ENCODE data around the gene ATG7. TPM values are rescaled to one million over a fixed set of nuclear protein-coding genes. Genes with fewer than 3 reads are reported as not detected.

The ATG7 gene
- total and polyA plus RNA-seq, 10 of the 15 experiments (the other 5 are each of a cell fraction or from before 2014, with no cell fraction given), result 13.5 to 49.5 (median 26.4) TPM

DNA sequence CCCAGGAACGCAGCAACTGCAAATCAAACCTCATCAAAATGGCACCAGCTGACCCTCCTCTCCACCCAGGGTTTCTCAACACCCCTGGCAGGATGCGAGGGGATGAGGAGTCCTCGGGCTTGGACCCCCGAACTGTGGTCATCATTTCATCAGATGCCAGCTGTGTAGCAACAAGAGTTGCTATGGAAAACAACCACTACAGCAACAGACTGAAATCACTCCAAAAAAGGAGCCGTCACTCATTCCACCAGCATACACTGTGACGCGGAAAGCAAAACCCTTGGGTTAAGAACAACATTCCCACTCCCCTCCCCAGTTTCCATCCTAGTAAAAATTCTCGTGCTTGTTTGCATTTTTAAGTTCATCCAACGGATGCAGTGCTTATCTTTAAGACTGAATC is 331.4 kb downstream of the ATG7 start:
- no peak overlapping the region for H3K9ac ChIP-seq (ENCODE audit: control insufficient read depth, insufficient read depth, low read length)
- H3K4me3 ChIP-seq, result no peak overlapping the region
- BruUV-seq (replicated peaks), result no TSS peak
- POLR2A ChIA-PET, result interaction anchor here (2.5 kb wide), 1 partner anchor 22 kb away, joined by 10 read pairs; no protein-coding TSS in a partner anchor
- WGBS (ENCODE audit: insufficient coverage, insufficient replicate concordance, low lambda C conversion rate, missing lambda C conversion rate), result 87% methylated on average over 9 of the region's 9 CpGs
- no peak overlapping the region for H2AFZ ChIP-seq (ENCODE audit: control insufficient read depth, low read depth, low read length)
- DNase-seq (ENCODE audit: low read depth, low spot score), result no peak
- no peaks in the 10 kb centered on the region for H4K20me1 ChIP-seq (ENCODE audit: control insufficient read depth, insufficient read depth)
- peaks cover 71% of the 10 kb centered on the region for H3K79me2 ChIP-seq (ENCODE audit: control insufficient read depth, insufficient read depth, low read length)
- no peaks in the 10 kb centered on the region for H3K27me3 ChIP-seq (replicated peaks in 1 of 2; ENCODE audit: control insufficient read depth in 2 of 2, insufficient read depth in 2 of 2, low read length in 1 of 2)
- RAD21 ChIA-PET (ENCODE audit: unreplicated experiment), result interaction anchor here (1.2 kb wide), 1 partner anchor 35 kb away, joined by 6 read pairs; no protein-coding TSS in a partner anchor
- in situ Hi-C loops (cut with MboI) (no loop called here), intact Hi-C loops (cut with micrococcal nuclease; ENCODE audit: unreplicated experiment) (loop anchor here (2.0 to 5.0 kb wide), 2 partner anchors 23 to 39 kb away; partner anchors contain the start of gene VGLL4)
- H3K36me3 ChIP-seq (ENCODE audit: control insufficient read depth in 2 of 2, insufficient read depth in 2 of 2, low read length in 1 of 2), result peaks cover 1 to 17% of the 10 kb centered on the region in 2 experiments
- no peaks in the 10 kb centered on the region; the same call in 2 of the 3 replicates for H3K9me3 ChIP-seq (replicated peaks; ENCODE audit: control insufficient read depth, insufficient read depth, low read length)
- H3K27ac ChIP-seq (ENCODE audit: control insufficient read depth, insufficient read depth), result peak overlapping the region; percentile 56; the same call in 1 of the 2 replicates
- 0 out of 2 replicates have a peak overlapping the region, but pooled peaks have one; percentile 51 for H3K4me2 ChIP-seq (ENCODE audit: control insufficient read depth, insufficient read depth)
- CTCF ChIA-PET, result interaction anchor here (1.3 kb wide), 1 partner anchor 14 kb away, joined by 3 read pairs; no protein-coding TSS in a partner anchor
- SMC1A ChIA-PET (ENCODE audit: uncharacterized antibody, unreplicated experiment), result interaction anchor here (0.9 to 5.0 kb wide), 5 partner anchors 11 to 35 kb away, joined by 3 to 35 read pairs (median 7); no protein-coding TSS in a partner anchor
- peaks cover 14% of the 10 kb centered on the region for H3K4me1 ChIP-seq (ENCODE audit: control insufficient read depth, insufficient read depth, low read length)
- ATAC-seq, result no peak
- TF ChIP-seq, protein P1, sequence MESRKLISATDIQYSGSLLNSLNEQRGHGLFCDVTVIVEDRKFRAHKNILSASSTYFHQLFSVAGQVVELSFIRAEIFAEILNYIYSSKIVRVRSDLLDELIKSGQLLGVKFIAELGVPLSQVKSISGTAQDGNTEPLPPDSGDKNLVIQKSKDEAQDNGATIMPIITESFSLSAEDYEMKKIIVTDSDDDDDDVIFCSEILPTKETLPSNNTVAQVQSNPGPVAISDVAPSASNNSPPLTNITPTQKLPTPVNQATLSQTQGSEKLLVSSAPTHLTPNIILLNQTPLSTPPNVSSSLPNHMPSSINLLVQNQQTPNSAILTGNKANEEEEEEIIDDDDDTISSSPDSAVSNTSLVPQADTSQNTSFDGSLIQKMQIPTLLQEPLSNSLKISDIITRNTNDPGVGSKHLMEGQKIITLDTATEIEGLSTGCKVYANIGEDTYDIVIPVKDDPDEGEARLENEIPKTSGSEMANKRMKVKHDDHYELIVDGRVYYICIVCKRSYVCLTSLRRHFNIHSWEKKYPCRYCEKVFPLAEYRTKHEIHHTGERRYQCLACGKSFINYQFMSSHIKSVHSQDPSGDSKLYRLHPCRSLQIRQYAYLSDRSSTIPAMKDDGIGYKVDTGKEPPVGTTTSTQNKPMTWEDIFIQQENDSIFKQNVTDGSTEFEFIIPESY (IDR thresholded peaks at IDR 0.05), result no peak
- TF ChIP-seq SMAD5 (IDR thresholded peaks at IDR 0.05; ENCODE audit: low read depth) (no peak), POU2F2 (IDR thresholded peaks at IDR 0.05; ENCODE audit: borderline replicate concordance, low read depth, low read length) (no peak), SMC3 (IDR thresholded peaks at IDR 0.05; ENCODE audit: borderline replicate concordance, low read length) (no peak), IKZF2 (IDR thresholded peaks at IDR 0.05) (no peak), CHD1 (IDR thresholded peaks at IDR 0.05; ENCODE audit: low read depth, low read length) (no peak), MXI1 (IDR thresholded peaks at IDR 0.05; ENCODE audit: low read depth, low read length) (no peak), JUNB (IDR thresholded peaks at IDR 0.05) (no peak)
- TF ChIP-seq, protein P2, sequence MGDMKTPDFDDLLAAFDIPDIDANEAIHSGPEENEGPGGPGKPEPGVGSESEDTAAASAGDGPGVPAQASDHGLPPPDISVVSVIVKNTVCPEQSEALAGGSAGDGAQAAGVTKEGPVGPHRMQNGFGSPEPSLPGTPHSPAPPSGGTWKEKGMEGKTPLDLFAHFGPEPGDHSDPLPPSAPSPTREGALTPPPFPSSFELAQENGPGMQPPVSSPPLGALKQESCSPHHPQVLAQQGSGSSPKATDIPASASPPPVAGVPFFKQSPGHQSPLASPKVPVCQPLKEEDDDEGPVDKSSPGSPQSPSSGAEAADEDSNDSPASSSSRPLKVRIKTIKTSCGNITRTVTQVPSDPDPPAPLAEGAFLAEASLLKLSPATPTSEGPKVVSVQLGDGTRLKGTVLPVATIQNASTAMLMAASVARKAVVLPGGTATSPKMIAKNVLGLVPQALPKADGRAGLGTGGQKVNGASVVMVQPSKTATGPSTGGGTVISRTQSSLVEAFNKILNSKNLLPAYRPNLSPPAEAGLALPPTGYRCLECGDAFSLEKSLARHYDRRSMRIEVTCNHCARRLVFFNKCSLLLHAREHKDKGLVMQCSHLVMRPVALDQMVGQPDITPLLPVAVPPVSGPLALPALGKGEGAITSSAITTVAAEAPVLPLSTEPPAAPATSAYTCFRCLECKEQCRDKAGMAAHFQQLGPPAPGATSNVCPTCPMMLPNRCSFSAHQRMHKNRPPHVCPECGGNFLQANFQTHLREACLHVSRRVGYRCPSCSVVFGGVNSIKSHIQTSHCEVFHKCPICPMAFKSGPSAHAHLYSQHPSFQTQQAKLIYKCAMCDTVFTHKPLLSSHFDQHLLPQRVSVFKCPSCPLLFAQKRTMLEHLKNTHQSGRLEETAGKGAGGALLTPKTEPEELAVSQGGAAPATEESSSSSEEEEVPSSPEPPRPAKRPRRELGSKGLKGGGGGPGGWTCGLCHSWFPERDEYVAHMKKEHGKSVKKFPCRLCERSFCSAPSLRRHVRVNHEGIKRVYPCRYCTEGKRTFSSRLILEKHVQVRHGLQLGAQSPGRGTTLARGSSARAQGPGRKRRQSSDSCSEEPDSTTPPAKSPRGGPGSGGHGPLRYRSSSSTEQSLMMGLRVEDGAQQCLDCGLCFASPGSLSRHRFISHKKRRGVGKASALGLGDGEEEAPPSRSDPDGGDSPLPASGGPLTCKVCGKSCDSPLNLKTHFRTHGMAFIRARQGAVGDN (IDR thresholded peaks at IDR 0.05), result no peak
- FAIRE-seq, result no peak
